SU-DHL-6 (cell line): ENCODE data around the gene SNX1.
A peak's percentile ranks its signal among the peaks of the same experiment; 100 is the strongest.

Source experiments
- H2AFZ ChIP-seq: fragments of 200-600 bp; sonication (generic); 2 replicates; pipeline ENCODE4 v1.6.1; 2014; ENCODE audit warnings: low read depth, mild to moderate bottlenecking, moderate library complexity, mixed read lengths, antibody characterized with exemption, low read length; ENCODE audit not compliant: severe bottlenecking
- H3F3A ChIP-seq: fragments of 200-600 bp; shearing (Covaris generic); 2 replicates; pipeline ENCODE4 v1.6.0; 2016; ENCODE audit warnings: antibody characterized with exemption, mild to moderate bottlenecking; ENCODE audit not compliant: insufficient read depth
- H3K27ac ChIP-seq: fragments of 200-600 bp; sonication (generic); 2 replicates; pipeline ENCODE4 v1.5.1; 2016; ENCODE audit warnings: low read depth, mild to moderate bottlenecking, low read length, moderate library complexity, mixed read lengths
- H3K27me3 ChIP-seq: fragments of 200-600 bp; sonication (generic), shearing (Covaris generic); 2 replicates; pipeline ENCODE4 v1.6.0; 2014; ENCODE audit warnings: mild to moderate bottlenecking, low read length
- H3K36me3 ChIP-seq: fragments of 200-600 bp; sonication (generic); 2 replicates; pipeline ENCODE4 v1.6.1; 2014; ENCODE audit warnings: mild to moderate bottlenecking, low read length, mixed read lengths
- H3K4me2 ChIP-seq: fragments of 300-600, 200-600 bp; shearing (Covaris generic), sonication (generic); 2 replicates; pipeline ENCODE4 v1.6.0; 2014; ENCODE audit warnings: low read length, low read depth, mild to moderate bottlenecking; ENCODE audit not compliant: poor library complexity, severe bottlenecking
- H3K4me3 ChIP-seq: fragments of 200-600 bp; sonication (generic); 2 replicates; pipeline ENCODE4 v1.5.1; 2014; ENCODE audit warnings: antibody characterized with exemption, low read length, mild to moderate bottlenecking, mixed read lengths; ENCODE audit not compliant: insufficient read depth, poor library complexity, severe bottlenecking
- H3K79me2 ChIP-seq: fragments of 200-600 bp; sonication (generic); 2 replicates; pipeline ENCODE4 v1.6.1; 2014; ENCODE audit warnings: mild to moderate bottlenecking, low read length, moderate library complexity; ENCODE audit not compliant: insufficient read depth
- H3K9ac ChIP-seq: fragments of 200-600 bp; sonication (generic); 2 replicates; pipeline ENCODE4 v1.7.0; 2014; ENCODE audit warnings: mild to moderate bottlenecking, low read length
- H3K9me2 ChIP-seq: fragments of 200-600 bp; sonication (generic); replicated peaks from 2 replicates; pipeline ENCODE4 v1.6.1; 2014; ENCODE audit warnings: low read length; ENCODE audit not compliant: insufficient read depth
- H3K9me3 ChIP-seq: fragments of 200-600 bp; sonication (generic); 2 replicates; pipeline ENCODE4 v1.6.1; 2014; ENCODE audit warnings: low read length, mixed read lengths; ENCODE audit not compliant: insufficient read depth
- H4K20me1 ChIP-seq: fragments of 200-600 bp; sonication (generic); 2 replicates; pipeline ENCODE4 v1.6.1; 2014; ENCODE audit warnings: low read depth, mild to moderate bottlenecking, antibody characterized with exemption, low read length, moderate library complexity, mixed read lengths
- EZH2phosphoT487 ChIP-seq: fragments of 200-600 bp; sonication (generic), shearing (Covaris generic); conservative IDR thresholded peaks from 2 replicates; pipeline ENCODE4 v1.6.1; 2018; ENCODE audit warnings: mild to moderate bottlenecking, antibody characterized with exemption, low read length, moderate library complexity, mixed read lengths
- TF ChIP-seq, protein P1 (sequence below): fragments of 200-600 bp; sonication (generic); IDR thresholded peaks from one replicate; pipeline ENCODE4 v1.5.1; 2017; ENCODE audit warnings: antibody characterized with exemption, mild to moderate bottlenecking, low read length, moderate library complexity; ENCODE audit not compliant: insufficient read depth, poor library complexity, severe bottlenecking

Gene SNX1

DNA sequence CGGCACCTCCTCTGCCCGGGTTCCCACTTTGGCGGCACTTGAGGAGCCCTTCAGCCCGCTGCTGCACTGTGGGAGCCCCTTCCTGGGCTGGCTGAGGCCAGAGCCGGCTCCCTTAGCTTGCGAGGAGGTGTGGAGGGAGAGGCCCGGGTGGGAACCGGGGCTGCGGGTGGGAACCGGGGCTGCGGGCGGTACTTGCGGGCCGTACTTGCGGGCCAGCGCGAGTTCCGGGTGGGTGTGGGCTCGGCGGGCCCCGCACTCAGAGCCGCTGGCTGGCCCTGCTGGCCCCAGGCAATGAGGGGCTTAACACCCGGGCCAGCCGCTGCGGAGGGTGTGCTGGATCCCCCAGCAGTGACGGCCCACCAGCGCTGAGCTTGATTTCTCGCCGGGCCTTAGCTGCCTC, 35.1 kb upstream of the SNX1 start:
- H3K4me2 ChIP-seq: no peak overlapping the region

GRCh38 chr15:64066451-64066850, 29.3 kb upstream of the SNX1 start:
- Histone ChIP-seq H3K27me3 (no peaks in the 10 kb centered on the region), H3K9ac (no peak overlapping the region), H3K9me3 (no peaks in the 10 kb centered on the region), H3K4me3 (no peak overlapping the region), H2AFZ (no peak overlapping the region), H3K27ac (no peak overlapping the region), H3K36me3 (no peaks in the 10 kb centered on the region), H3F3A (no peaks in the 10 kb centered on the region), H3K9me2 (no peaks in the 10 kb centered on the region), H3K79me2 (no peaks in the 10 kb centered on the region), H4K20me1 (no peaks in the 10 kb centered on the region), H3K4me2 (no peak overlapping the region)
- TF ChIP-seq, protein P1, sequence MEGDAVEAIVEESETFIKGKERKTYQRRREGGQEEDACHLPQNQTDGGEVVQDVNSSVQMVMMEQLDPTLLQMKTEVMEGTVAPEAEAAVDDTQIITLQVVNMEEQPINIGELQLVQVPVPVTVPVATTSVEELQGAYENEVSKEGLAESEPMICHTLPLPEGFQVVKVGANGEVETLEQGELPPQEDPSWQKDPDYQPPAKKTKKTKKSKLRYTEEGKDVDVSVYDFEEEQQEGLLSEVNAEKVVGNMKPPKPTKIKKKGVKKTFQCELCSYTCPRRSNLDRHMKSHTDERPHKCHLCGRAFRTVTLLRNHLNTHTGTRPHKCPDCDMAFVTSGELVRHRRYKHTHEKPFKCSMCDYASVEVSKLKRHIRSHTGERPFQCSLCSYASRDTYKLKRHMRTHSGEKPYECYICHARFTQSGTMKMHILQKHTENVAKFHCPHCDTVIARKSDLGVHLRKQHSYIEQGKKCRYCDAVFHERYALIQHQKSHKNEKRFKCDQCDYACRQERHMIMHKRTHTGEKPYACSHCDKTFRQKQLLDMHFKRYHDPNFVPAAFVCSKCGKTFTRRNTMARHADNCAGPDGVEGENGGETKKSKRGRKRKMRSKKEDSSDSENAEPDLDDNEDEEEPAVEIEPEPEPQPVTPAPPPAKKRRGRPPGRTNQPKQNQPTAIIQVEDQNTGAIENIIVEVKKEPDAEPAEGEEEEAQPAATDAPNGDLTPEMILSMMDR: no peak
- no peak for TF ChIP-seq EZH2phosphoT487

More for the DNA sequence above, 35.1 kb upstream of the SNX1 start:
- H3K36me3 ChIP-seq: no peaks in the 10 kb centered on the region
- H3K27ac ChIP-seq: no peak overlapping the region
- H4K20me1 ChIP-seq: no peaks in the 10 kb centered on the region
- no peaks in the 10 kb centered on the region for H3F3A ChIP-seq
- H3K79me2 ChIP-seq: no peaks in the 10 kb centered on the region
- TF ChIP-seq, protein P1: no peak
- no peak for TF ChIP-seq EZH2phosphoT487
- H2AFZ ChIP-seq: no peak overlapping the region
- no peaks in the 10 kb centered on the region for H3K27me3 ChIP-seq
- H3K4me3 ChIP-seq: no peak overlapping the region
- no peaks in the 10 kb centered on the region for H3K9me2 ChIP-seq
- no peak overlapping the region for H3K9ac ChIP-seq
- no peaks in the 10 kb centered on the region for H3K9me3 ChIP-seq

DNA sequence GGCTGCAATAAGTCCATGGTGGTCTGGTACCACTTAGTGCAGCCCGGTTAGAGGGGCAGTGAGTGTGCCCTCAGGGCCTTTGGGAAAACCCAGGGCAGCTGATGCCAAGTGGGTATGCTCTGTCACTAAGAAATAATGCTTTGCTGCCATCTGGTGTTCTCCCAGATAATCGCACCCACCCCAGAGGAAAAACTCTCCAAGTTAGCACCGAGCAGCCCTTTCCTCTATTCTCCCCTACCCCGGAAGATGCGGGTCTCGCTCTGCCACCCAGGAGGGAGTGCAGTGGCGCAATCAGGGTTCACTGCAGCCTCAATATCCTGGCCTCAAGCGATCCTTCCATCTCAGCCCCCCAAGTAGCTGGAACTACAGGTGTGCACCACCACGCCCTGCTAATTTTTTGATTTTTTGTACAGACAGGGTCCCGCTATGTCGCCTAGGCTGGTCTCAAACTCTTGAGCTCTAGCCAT, 28.2 kb upstream of the SNX1 start:
- H3K27ac ChIP-seq: no peak overlapping the region
- H3K79me2 ChIP-seq: no peaks in the 10 kb centered on the region
- no peaks in the 10 kb centered on the region for H3K27me3 ChIP-seq
- H2AFZ ChIP-seq: no peak overlapping the region
- no peak overlapping the region for H3K4me2 ChIP-seq
- H3K9me3 ChIP-seq: no peaks in the 10 kb centered on the region
- TF ChIP-seq, protein P1: peak; percentile 39
- no peak for TF ChIP-seq EZH2phosphoT487
- no peaks in the 10 kb centered on the region for H3K9me2 ChIP-seq
- no peaks in the 10 kb centered on the region for H4K20me1 ChIP-seq
- H3K9ac ChIP-seq: no peak overlapping the region
- no peaks in the 10 kb centered on the region for H3F3A ChIP-seq
- no peak overlapping the region for H3K4me3 ChIP-seq
- H3K36me3 ChIP-seq: 0 out of 2 replicates have a peak, but pooled peaks cover 4% of the 10 kb centered on the region
